GM12878 (cell line): ENCODE results near the gene RND1. TPM values are rescaled to one million over a fixed set of nuclear protein-coding genes. Genes with fewer than 3 reads are reported as not detected.

ENCODE experiments used
- CBX5 ChIP-seq: sonication (generic); IDR thresholded peaks from 2 replicates; pipeline ENCODE4 v1.6.1; 2016; ENCODE audit warnings: low read depth, moderate library complexity, mild to moderate bottlenecking, inconsistent platforms
- CEBPB ChIP-seq, 2 experiments: fragments of 150-350 bp in 1 of 2; IDR thresholded peaks; 2 replicates each; pipeline ENCODE4 v1.6.1; 2012 to 2014; ENCODE audit warnings: low read depth in 2 of 2, low read length in 2 of 2, borderline replicate concordance in 1 of 2, inconsistent platforms in 1 of 2
- CHD4 ChIP-seq: fragments of 200-600 bp; sonication (generic); IDR thresholded peaks from 2 replicates; pipeline ENCODE4 v1.6.1; 2016; ENCODE audit warnings: mild to moderate bottlenecking
- DPF2 ChIP-seq: fragments of 450-650 bp; IDR thresholded peaks from 2 replicates; pipeline ENCODE4 v1.6.1; 2017; ENCODE audit warnings: mild to moderate bottlenecking
- ETV6 ChIP-seq, 2 experiments: fragments of 450-650 bp in 1 of 2; IDR thresholded peaks in 1 of 2; conservative IDR thresholded peaks in 1 of 2; 2 replicates each; pipeline ENCODE4 v1.6.1; 2014; ENCODE audit warnings: antibody characterized with exemption in 1 of 2, borderline replicate concordance in 1 of 2, low read depth in 1 of 2, mild to moderate bottlenecking in 1 of 2, moderate library complexity in 1 of 2
- FOS ChIP-seq: IDR thresholded peaks from 3 replicates; pipeline ENCODE4 v1.6.1; 2011; ENCODE audit warnings: borderline replicate concordance; ENCODE audit not compliant: insufficient read length; ENCODE audit errors: extremely low read depth
- HDAC2 ChIP-seq: fragments of 200-600 bp; sonication (generic); IDR thresholded peaks from 2 replicates; pipeline ENCODE4 v1.6.1; 2017
- IKZF1 ChIP-seq: fragments of 450-650 bp; conservative IDR thresholded peaks from 2 replicates; pipeline ENCODE4 v1.6.1; 2017; ENCODE audit warnings: antibody characterized with exemption, mild to moderate bottlenecking
- JUNB ChIP-seq: IDR thresholded peaks from 2 replicates; pipeline ENCODE4 v1.6.1; 2016; ENCODE audit warnings: antibody characterized with exemption, mild to moderate bottlenecking
- MEF2A ChIP-seq: IDR thresholded peaks from 2 replicates; pipeline ENCODE4 v1.6.1; 2011; ENCODE audit warnings: low read depth, mild to moderate bottlenecking, low read length, moderate library complexity; ENCODE audit not compliant: insufficient read depth
- MXI1 ChIP-seq: fragments of 150-350 bp; IDR thresholded peaks from 2 replicates; pipeline ENCODE4 v1.6.1; 2011; ENCODE audit warnings: low read depth, mild to moderate bottlenecking, inconsistent platforms, low read length, improper control_type of control experiment
- MYB ChIP-seq: fragments of 150-350 bp; IDR thresholded peaks from 2 replicates; pipeline ENCODE4 v1.6.1; 2014; ENCODE audit warnings: mild to moderate bottlenecking, low read depth, low read length, borderline replicate concordance
- MYC ChIP-seq: IDR thresholded peaks from 2 replicates; pipeline ENCODE4 v1.6.1; 2011; ENCODE audit warnings: mild to moderate bottlenecking, low read length, moderate library complexity, inconsistent platforms; ENCODE audit not compliant: insufficient read depth, insufficient replicate concordance, insufficient read length, severe bottlenecking
- PAX8 ChIP-seq: fragments of 450-650 bp; IDR thresholded peaks from 2 replicates; pipeline ENCODE4 v1.6.1; 2017; ENCODE audit warnings: mild to moderate bottlenecking, moderate library complexity
- POLR2A ChIP-seq: IDR thresholded peaks from 2 replicates; pipeline ENCODE4 v1.6.1; 2011; ENCODE audit warnings: low read depth, mild to moderate bottlenecking, low read length
- RAD21 ChIP-seq: IDR thresholded peaks from 2 replicates; pipeline ENCODE4 v1.6.1; 2011; ENCODE audit warnings: mild to moderate bottlenecking, low read depth, low read length, moderate library complexity; ENCODE audit not compliant: insufficient read depth
- RAD51 ChIP-seq: fragments of 450-650 bp; IDR thresholded peaks from 2 replicates; pipeline ENCODE4 v1.6.1; 2016; ENCODE audit warnings: moderate library complexity, mild to moderate bottlenecking, inconsistent platforms
- RBBP5 ChIP-seq: fragments of 200-600 bp; sonication (generic); conservative IDR thresholded peaks from 2 replicates; pipeline ENCODE4 v1.6.1; 2016
- RFX5 ChIP-seq: IDR thresholded peaks from 2 replicates; pipeline ENCODE4 v1.6.1; 2011; ENCODE audit warnings: low read depth, low read length, improper control_type of control experiment
- SMAD5 ChIP-seq: IDR thresholded peaks from 2 replicates; pipeline ENCODE4 v1.6.1; 2016; ENCODE audit warnings: antibody characterized with exemption, low read depth
- SMC3 ChIP-seq: IDR thresholded peaks from 2 replicates; pipeline ENCODE4 v1.6.1; 2011; ENCODE audit warnings: low read length, improper control_type of control experiment, borderline replicate concordance
- SREBF1 ChIP-seq: IDR thresholded peaks from 2 replicates; pipeline ENCODE4 v1.6.1; 2012; ENCODE audit warnings: mild to moderate bottlenecking, low read length
- STAT1 ChIP-seq: fragments of 450-650 bp; conservative IDR thresholded peaks from 2 replicates; pipeline ENCODE4 v1.6.1; 2014; ENCODE audit warnings: antibody characterized with exemption, mild to moderate bottlenecking
- SUPT20H ChIP-seq: IDR thresholded peaks from 2 replicates; pipeline ENCODE4 v1.6.1; 2011; ENCODE audit warnings: low read depth, mild to moderate bottlenecking, low read length, moderate library complexity, borderline replicate concordance; ENCODE audit not compliant: control insufficient read depth
- WRNIP1 ChIP-seq: IDR thresholded peaks from 2 replicates; pipeline ENCODE4 v1.6.1; 2011; ENCODE audit warnings: low read depth, low read length, improper control_type of control experiment, borderline replicate concordance
- YBX1 ChIP-seq: fragments of 450-650 bp; IDR thresholded peaks from 2 replicates; pipeline ENCODE4 v1.6.1; 2016; ENCODE audit warnings: antibody characterized with exemption
- ZBED1 ChIP-seq: IDR thresholded peaks from 2 replicates; pipeline ENCODE4 v1.6.1; 2016; ENCODE audit warnings: borderline replicate concordance
- ZNF24 ChIP-seq: fragments of 450-650 bp; IDR thresholded peaks from 2 replicates; pipeline ENCODE4 v1.6.1; 2017; ENCODE audit warnings: antibody characterized with exemption, mild to moderate bottlenecking
- ZNF384 ChIP-seq: IDR thresholded peaks from 2 replicates; pipeline ENCODE4 v1.6.1; 2012; ENCODE audit warnings: low read depth, mild to moderate bottlenecking, low read length, improper control_type of control experiment, borderline replicate concordance
- polyA plus RNA-seq, 11 experiments: library from polyadenylated mRNA; depleted of rRNA in 4 of 11; unstranded in 6 of 11; stranded (reverse) in 5 of 11; fragments of >200 nt; fragmentation: Nextera tagmentation in 4 of 11; fragmentation: Illumina TruSeq in 1 of 11; extraction: Ambion mirVana in 4 of 11; extraction: Trizol in 1 of 11; gene quantifications; 1 replicate in 1 of 11; 2 replicates in 10 of 11; pipeline versions ENCODE4 v1.2.1 to v1.2.3, GENCODE V29; 2011 to 2016; ENCODE audit warnings: inconsistent platforms in 2 of 11, missing spikeins in 2 of 11, low read depth in 1 of 11
- total RNA-seq, 4 experiments: library from RNA; depleted of rRNA in 3 of 4; stranded (reverse); fragments of >200 nt in 3 of 4; fragmentation: Illumina TruSeq in 1 of 4; extraction: Trizol in 1 of 4; gene quantifications; 2 replicates each; pipeline versions ENCODE4 v1.2.1 to v1.2.3, GENCODE V29; 2013 to 2021
- TF ChIP-seq, protein P1 (sequence below): IDR thresholded peaks from 2 replicates; pipeline ENCODE4 v1.6.1; 2012; ENCODE audit warnings: low read length, inconsistent platforms
- TF ChIP-seq, protein P2 (sequence below): IDR thresholded peaks from 2 replicates; pipeline ENCODE4 v1.6.1; 2012; ENCODE audit warnings: low read depth, low read length, improper control_type of control experiment
- TF ChIP-seq, protein P3 (sequence below): IDR thresholded peaks from 2 replicates; pipeline ENCODE4 v1.6.1; 2011; ENCODE audit warnings: low read depth, mild to moderate bottlenecking, low read length, moderate library complexity, borderline replicate concordance; ENCODE audit errors: extremely low read depth

RND1 gene
- total and polyA plus RNA-seq, 10 of the 15 experiments (the other 5 are each of a cell fraction or from before 2014, with no cell fraction given) = 0.24 to 5.1 (median 1.5) TPM

DNA sequence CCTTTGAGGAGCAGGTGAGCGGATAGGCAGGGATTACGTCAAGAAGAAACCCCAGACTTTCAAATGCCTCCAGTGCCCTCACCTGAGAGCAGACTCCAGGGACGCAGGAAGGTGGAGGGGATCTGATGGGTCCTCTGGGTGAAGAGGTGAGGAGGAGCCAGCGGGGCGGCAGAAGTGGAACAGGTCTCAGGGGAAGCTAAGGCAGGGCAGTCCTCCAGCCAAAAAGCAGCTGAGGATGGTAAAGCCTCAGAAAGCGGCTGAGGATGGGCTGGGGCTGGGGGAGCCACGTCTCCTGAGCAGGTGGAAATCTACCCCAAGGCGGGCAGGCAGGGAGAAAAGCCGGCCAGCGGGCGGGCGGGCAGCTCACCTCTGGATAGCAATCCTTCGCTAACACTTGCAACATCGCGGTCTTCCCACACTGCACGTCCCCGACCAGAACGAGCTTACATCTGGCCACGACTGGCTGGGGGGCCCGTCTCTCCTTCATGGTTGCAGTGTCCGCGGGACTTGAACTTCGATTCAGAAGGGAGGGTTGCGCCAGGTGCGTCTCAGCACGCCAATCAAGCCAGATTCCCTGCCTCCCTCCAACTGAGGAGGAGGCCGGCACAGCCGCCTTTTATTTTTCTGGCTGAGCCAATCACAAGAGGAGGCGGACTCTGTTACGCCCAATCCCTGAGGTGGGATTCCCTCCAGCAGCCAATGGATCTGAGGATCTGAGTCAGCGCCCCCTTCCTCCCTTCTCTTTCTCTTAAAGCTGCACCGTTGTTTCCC, at the start of gene RND1 (continued):
- TF ChIP-seq, protein P1, sequence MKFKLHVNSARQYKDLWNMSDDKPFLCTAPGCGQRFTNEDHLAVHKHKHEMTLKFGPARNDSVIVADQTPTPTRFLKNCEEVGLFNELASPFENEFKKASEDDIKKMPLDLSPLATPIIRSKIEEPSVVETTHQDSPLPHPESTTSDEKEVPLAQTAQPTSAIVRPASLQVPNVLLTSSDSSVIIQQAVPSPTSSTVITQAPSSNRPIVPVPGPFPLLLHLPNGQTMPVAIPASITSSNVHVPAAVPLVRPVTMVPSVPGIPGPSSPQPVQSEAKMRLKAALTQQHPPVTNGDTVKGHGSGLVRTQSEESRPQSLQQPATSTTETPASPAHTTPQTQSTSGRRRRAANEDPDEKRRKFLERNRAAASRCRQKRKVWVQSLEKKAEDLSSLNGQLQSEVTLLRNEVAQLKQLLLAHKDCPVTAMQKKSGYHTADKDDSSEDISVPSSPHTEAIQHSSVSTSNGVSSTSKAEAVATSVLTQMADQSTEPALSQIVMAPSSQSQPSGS = no peak
- TF ChIP-seq SMAD5 (peak; percentile 85; the same call in 1 of the 2 replicates), RAD51 (no peak), MYB (no peak), ZBED1 (no peak), ZNF384 (no peak), IKZF1 (peak; percentile 72), WRNIP1 (no peak), YBX1 (no peak), MEF2A (no peak), SMC3 (no peak), ETV6 (conservative IDR thresholded peaks at IDR 0.05 in 1 of 2, IDR thresholded peaks at IDR 0.05 in 1 of 2; ENCODE audit: borderline replicate concordance in 1 of 2, low read depth in 1 of 2) (no peak), CEBPB (IDR thresholded peaks at IDR 0.05; ENCODE audit: borderline replicate concordance in 1 of 2, low read depth in 2 of 2, low read length in 2 of 2) (no peak), RBBP5 (no peak), MYC (no peak), CBX5 (no peak), JUNB (peak; percentile 24; the same call in 1 of the 2 replicates), RFX5 (peak; percentile 81), MXI1 (no peak), PAX8 (no peak), ZNF24 (no peak), DPF2 (peak; percentile 69), HDAC2 (no peak), STAT1 (no peak), SUPT20H (no peak), FOS (peak; percentile 91), CHD4 (no peak), SREBF1 (no peak), RAD21 (no peak), POLR2A (peak; percentile 99)
- TF ChIP-seq, protein P2, sequence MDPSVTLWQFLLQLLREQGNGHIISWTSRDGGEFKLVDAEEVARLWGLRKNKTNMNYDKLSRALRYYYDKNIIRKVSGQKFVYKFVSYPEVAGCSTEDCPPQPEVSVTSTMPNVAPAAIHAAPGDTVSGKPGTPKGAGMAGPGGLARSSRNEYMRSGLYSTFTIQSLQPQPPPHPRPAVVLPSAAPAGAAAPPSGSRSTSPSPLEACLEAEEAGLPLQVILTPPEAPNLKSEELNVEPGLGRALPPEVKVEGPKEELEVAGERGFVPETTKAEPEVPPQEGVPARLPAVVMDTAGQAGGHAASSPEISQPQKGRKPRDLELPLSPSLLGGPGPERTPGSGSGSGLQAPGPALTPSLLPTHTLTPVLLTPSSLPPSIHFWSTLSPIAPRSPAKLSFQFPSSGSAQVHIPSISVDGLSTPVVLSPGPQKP = no peak
- TF ChIP-seq, protein P3, sequence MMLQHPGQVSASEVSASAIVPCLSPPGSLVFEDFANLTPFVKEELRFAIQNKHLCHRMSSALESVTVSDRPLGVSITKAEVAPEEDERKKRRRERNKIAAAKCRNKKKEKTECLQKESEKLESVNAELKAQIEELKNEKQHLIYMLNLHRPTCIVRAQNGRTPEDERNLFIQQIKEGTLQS = no peak
